ENCODE data around the gene BAK1. TPM values are rescaled to one million over a fixed set of nuclear protein-coding genes. Genes with fewer than 3 reads are reported as not detected.
A peak's percentile ranks its signal among the peaks of the same experiment; 100 is the strongest.
"Not testable (repeated sequence)": the region's sequence is repeated elsewhere in the genome, so short reads cannot be mapped to it uniquely, and the experiment has no call there.

BAK1 gene
- total RNA-seq, 2 experiments from 2014 or later, result 69.2 to 77.6 TPM

GRCh38 chr6:33604941-33605854 is 25.1 kb upstream of the BAK1 start:
- POLR2A ChIA-PET, result no interaction called here
- CTCF ChIA-PET, result no interaction called here

GRCh38 chr6:33602180-33602579 is 22.1 kb upstream of the BAK1 start:
- no peak overlapping the region for H3K4me3 Mint-ChIP-seq
- H3K27me3 Mint-ChIP-seq, result peaks cover 11% of the 10 kb centered on the region
- H3K4me1 Mint-ChIP-seq, result peaks cover 5% of the 10 kb centered on the region
- peaks cover 7% of the 10 kb centered on the region for H3K9me3 Mint-ChIP-seq
- CTCF ChIA-PET, result no interaction called here
- POLR2A ChIA-PET, result no interaction called here
- no peak overlapping the region for H3K27ac Mint-ChIP-seq
- no peak for DNase-seq
- no peaks in the 10 kb centered on the region for H3K36me3 Mint-ChIP-seq (ENCODE audit: low read depth)

More at GRCh38 chr6:33604941-33605854, 25.1 kb upstream of the BAK1 start:
- Mint-ChIP-seq H3K9me3 (peaks cover 7% of the 10 kb centered on the region), H3K27ac (no peak overlapping the region), H3K4me1 (no peaks in the 10 kb centered on the region), H3K27me3 (peaks cover 11% of the 10 kb centered on the region), H3K4me3 (no peak overlapping the region), H3K36me3 (ENCODE audit: low read depth) (no peaks in the 10 kb centered on the region)
- DNase-seq, result no peak

- Mint-ChIP-seq H3K36me3 (ENCODE audit: low read depth) (no peaks in the 10 kb centered on the region), H3K4me1 (peaks cover 13% of the 10 kb centered on the region), H3K4me3 (no peak overlapping the region), H3K27ac (no peak overlapping the region), H3K9me3 (peaks cover 7% of the 10 kb centered on the region), H3K27me3 (peaks cover 11% of the 10 kb centered on the region)
- CTCF ChIA-PET, result interaction anchor here (1.1 to 1.4 kb wide), 3 partner anchors 16 to 111 kb away, joined by 3 to 5 read pairs (median 3); partner anchors contain the start of gene UQCC2
- POLR2A ChIA-PET, result no interaction called here
- no peak for DNase-seq
Measured at GRCh38 chr6:33600761-33601160, 20.7 kb upstream of the BAK1 start.

GRCh38 chr6:33599413-33599938 is 19.4 kb upstream of the BAK1 start:
- peaks cover 13% of the 10 kb centered on the region for H3K4me1 Mint-ChIP-seq
- DNase-seq, result no peak
- no peaks in the 10 kb centered on the region for H3K9me3 Mint-ChIP-seq
- ChIA-PET CTCF (interaction anchor here (0.9 to 1.4 kb wide), 2 partner anchors 22 to 112 kb away, joined by 3 to 5 read pairs; partner anchors contain the start of genes ITPR3 and UQCC2), POLR2A (no interaction called here)
- peaks cover 4% of the 10 kb centered on the region for H3K27me3 Mint-ChIP-seq
- H3K4me3 Mint-ChIP-seq, result no peak overlapping the region
- no peak overlapping the region for H3K27ac Mint-ChIP-seq
- no peaks in the 10 kb centered on the region for H3K36me3 Mint-ChIP-seq (ENCODE audit: low read depth)

- Mint-ChIP-seq H3K27me3 (no peaks in the 10 kb centered on the region), H3K36me3 (ENCODE audit: low read depth) (no peaks in the 10 kb centered on the region), H3K27ac (no peak overlapping the region), H3K9me3 (no peaks in the 10 kb centered on the region), H3K4me1 (peaks cover 21% of the 10 kb centered on the region), H3K4me3 (no peak overlapping the region)
- ChIA-PET POLR2A (no interaction called here), CTCF (interaction anchor here (0.6 to 1.9 kb wide), 5 partner anchors 10 to 105 kb away, joined by 3 to 6 read pairs (median 5); no protein-coding TSS in a partner anchor)
- no peak for DNase-seq
Measured at GRCh38 chr6:33597551-33598322, 17.7 kb upstream of the BAK1 start.

GRCh38 chr6:33596894-33597293 is 16.8 kb upstream of the BAK1 start:
- CTCF ChIA-PET, result interaction anchor here (0.5 to 3.8 kb wide), 4 partner anchors 11 to 222 kb away, joined by 3 to 14 read pairs (median 4); no protein-coding TSS in a partner anchor
- H3K36me3 Mint-ChIP-seq (ENCODE audit: low read depth); DNase-seq; H3K9me3 Mint-ChIP-seq; H3K27ac Mint-ChIP-seq; H3K4me3 Mint-ChIP-seq; POLR2A ChIA-PET; H3K27me3 Mint-ChIP-seq: not testable (repeated sequence)
- peaks cover 29% of the 10 kb centered on the region for H3K4me1 Mint-ChIP-seq

GRCh38 chr6:33595001-33595846 is 15.1 kb upstream of the BAK1 start:
- CTCF ChIA-PET, result interaction anchor here (0.6 to 3.8 kb wide), 3 partner anchors 12 to 168 kb away, joined by 3 to 14 read pairs (median 4); no protein-coding TSS in a partner anchor
- H3K27me3 Mint-ChIP-seq, result peaks cover 2% of the 10 kb centered on the region
- H3K9me3 Mint-ChIP-seq, result no peaks in the 10 kb centered on the region
- no peak for DNase-seq
- H3K4me1 Mint-ChIP-seq, result peaks cover 31% of the 10 kb centered on the region
- H3K4me3 Mint-ChIP-seq, result no peak overlapping the region
- H3K36me3 Mint-ChIP-seq (ENCODE audit: low read depth), result no peaks in the 10 kb centered on the region
- no peak overlapping the region for H3K27ac Mint-ChIP-seq
- POLR2A ChIA-PET, result no interaction called here

- Mint-ChIP-seq H3K27me3 (peaks cover 2% of the 10 kb centered on the region), H3K4me1 (peaks cover 31% of the 10 kb centered on the region), H3K9me3 (no peaks in the 10 kb centered on the region), H3K36me3 (ENCODE audit: low read depth) (no peaks in the 10 kb centered on the region), H3K4me3 (peak overlapping the region; percentile 61), H3K27ac (peak overlapping the region; percentile 80)
- DNase-seq, result no peak
- CTCF ChIA-PET, result interaction anchor here (1.0 to 3.8 kb wide), 3 partner anchors 13 to 118 kb away, joined by 3 to 14 read pairs (median 8); partner anchors contain the start of genes BAK1 and UQCC2
- POLR2A ChIA-PET, result no interaction called here
Measured at GRCh38 chr6:33593414-33593727, 13.3 kb upstream of the BAK1 start.

- POLR2A ChIA-PET, result no interaction called here
- H3K27me3 Mint-ChIP-seq, result peaks cover 2% of the 10 kb centered on the region
- no peaks in the 10 kb centered on the region for H3K36me3 Mint-ChIP-seq (ENCODE audit: low read depth)
- peak; percentile 48 for DNase-seq
- H3K4me3 Mint-ChIP-seq, result peak overlapping the region; percentile 61
- peaks cover 31% of the 10 kb centered on the region for H3K4me1 Mint-ChIP-seq
- peak overlapping the region; percentile 80 for H3K27ac Mint-ChIP-seq
- H3K9me3 Mint-ChIP-seq, result no peaks in the 10 kb centered on the region
- CTCF ChIA-PET, result interaction anchor here (0.6 to 2.8 kb wide), 7 partner anchors 12 to 1662 kb away, joined by 4 to 8 read pairs (median 7); partner anchors contain the start of genes BAK1 and UQCC2
Measured at GRCh38 chr6:33592595-33593413, 12.7 kb upstream of the BAK1 start.

GRCh38 chr6:33592280-33592594 is 12.2 kb upstream of the BAK1 start:
- H3K27ac Mint-ChIP-seq, result peak overlapping the region; percentile 2
- no peaks in the 10 kb centered on the region for H3K9me3 Mint-ChIP-seq
- ChIA-PET CTCF (interaction anchor here (0.6 to 2.8 kb wide), 7 partner anchors 12 to 1663 kb away, joined by 4 to 8 read pairs (median 7); partner anchors contain the start of genes BAK1 and UQCC2), POLR2A (no interaction called here)
- H3K4me3 Mint-ChIP-seq, result peak overlapping the region; percentile 61
- peaks cover 2% of the 10 kb centered on the region for H3K27me3 Mint-ChIP-seq
- DNase-seq, result no peak
- H3K36me3 Mint-ChIP-seq (ENCODE audit: low read depth), result no peaks in the 10 kb centered on the region
- H3K4me1 Mint-ChIP-seq, result peaks cover 27% of the 10 kb centered on the region

- Mint-ChIP-seq H3K27me3 (peaks cover 2% of the 10 kb centered on the region), H3K27ac (no peak overlapping the region), H3K4me1 (peaks cover 23% of the 10 kb centered on the region), H3K9me3 (no peaks in the 10 kb centered on the region), H3K36me3 (ENCODE audit: low read depth) (no peaks in the 10 kb centered on the region), H3K4me3 (no peak overlapping the region)
- no peak for DNase-seq
- ChIA-PET CTCF (interaction anchor here (1.3 to 2.8 kb wide), 5 partner anchors 16 to 120 kb away, joined by 4 to 8 read pairs (median 7); partner anchors contain the start of gene UQCC2), POLR2A (no interaction called here)
Measured at GRCh38 chr6:33591424-33592032, 11.5 kb upstream of the BAK1 start.
